GM23248 (cell line): ENCODE measurements around the gene FOXL1. TPM values are rescaled to one million over a fixed set of nuclear protein-coding genes. Genes with fewer than 3 reads are reported as not detected.

Experiments
- DNase-seq: peaks from one replicate; pipeline ENCODE4 v3.0.0-alpha.2; 2015
- H2AFZ ChIP-seq: fragments of 200-600 bp; sonication (generic); 2 replicates; pipeline ENCODE4 v1.6.1; 2016; ENCODE audit warnings: antibody characterized with exemption
- H3F3A ChIP-seq: fragments of 200-600 bp; sonication (generic); 2 replicates; pipeline ENCODE4 v1.6.1; 2016; ENCODE audit warnings: mild to moderate bottlenecking, antibody characterized with exemption, mixed run types; ENCODE audit not compliant: insufficient read depth
- H3K27ac ChIP-seq: fragments of 200-600 bp; sonication (generic); 2 replicates; pipeline ENCODE4 v1.5.1; 2016; ENCODE audit warnings: mild to moderate bottlenecking
- H3K27me3 ChIP-seq: fragments of 200-600 bp; sonication (generic); replicated peaks from 2 replicates; pipeline ENCODE4 v1.6.1; 2016; ENCODE audit warnings: mild to moderate bottlenecking; ENCODE audit not compliant: insufficient read depth
- H3K36me3 ChIP-seq: fragments of 200-600 bp; sonication (generic); 2 replicates; pipeline ENCODE4 v1.6.1; 2016; ENCODE audit warnings: low read depth, mild to moderate bottlenecking
- H3K4me1 ChIP-seq: fragments of 200-600 bp; sonication (generic); 2 replicates; pipeline ENCODE4 v1.6.1; 2016; ENCODE audit warnings: mild to moderate bottlenecking; ENCODE audit not compliant: insufficient read depth
- H3K4me2 ChIP-seq: fragments of 200-600 bp; sonication (generic); one replicate; pipeline ENCODE4 v1.6.1; 2016; ENCODE audit warnings: mild to moderate bottlenecking; ENCODE audit not compliant: unreplicated experiment
- H3K4me3 ChIP-seq: fragments of 200-600 bp; sonication (generic); 2 replicates; pipeline ENCODE4 v1.5.1; 2016; ENCODE audit warnings: mild to moderate bottlenecking
- H3K79me2 ChIP-seq: fragments of 200-600 bp; sonication (generic); 2 replicates; pipeline ENCODE4 v1.6.1; 2016; ENCODE audit warnings: mild to moderate bottlenecking; ENCODE audit not compliant: insufficient read depth
- H3K9ac ChIP-seq: fragments of 200-600 bp; sonication (generic); 2 replicates; pipeline ENCODE4 v1.6.1; 2016; ENCODE audit warnings: mild to moderate bottlenecking
- H3K9me2 ChIP-seq: fragments of 200-600 bp; sonication (generic); 2 replicates; pipeline ENCODE4 v1.6.1; 2016; ENCODE audit warnings: mixed run types, mild to moderate bottlenecking, moderate library complexity; ENCODE audit not compliant: insufficient read depth
- H3K9me3 ChIP-seq: fragments of 200-600 bp; sonication (generic); one replicate; pipeline ENCODE4 v1.6.1; 2017; ENCODE audit warnings: low read depth
- H4K20me1 ChIP-seq: fragments of 200-600 bp; sonication (generic); 2 replicates; pipeline ENCODE4 v1.6.0; 2016; ENCODE audit not compliant: insufficient read depth
- EZH2 ChIP-seq: fragments of 200-600 bp; sonication (generic); IDR thresholded peaks from 2 replicates; pipeline ENCODE4 v1.6.1; 2018; ENCODE audit warnings: antibody characterized with exemption, mild to moderate bottlenecking; ENCODE audit not compliant: insufficient read depth, poor library complexity, severe bottlenecking
- EZH2phosphoT487 ChIP-seq: fragments of 200-600 bp; sonication (generic); IDR thresholded peaks from 2 replicates; pipeline ENCODE4 v1.6.1; 2018; ENCODE audit warnings: antibody characterized with exemption, moderate library complexity, mild to moderate bottlenecking, low read depth; ENCODE audit not compliant: insufficient read depth
- WGBS, 2 experiments: methylation state at CpG; one replicate each; pipeline ENCODE4 v1.1.6; 2015 to 2017; ENCODE audit warnings: low lambda C conversion rate in 2 of 2, low coverage in 1 of 2; ENCODE audit errors: missing lambda C conversion rate in 2 of 2; 5-methylcytosine and 5-hydroxymethylcytosine counted together
- in situ Hi-C: fragments of 300-500 bp; cut with MboI; formaldehyde crosslinking; loops from 2 replicates; pipeline ENCODE4 v1.15.0; 2020
- polyA plus RNA-seq: library from polyadenylated mRNA; unstranded; fragments of >200 nt; fragmentation: Nextera tagmentation; extraction: Ambion mirVana; gene quantifications from 2 replicates; pipeline ENCODE4 v1.2.1, GENCODE V29; 2016
- total RNA-seq: library from RNA; depleted of rRNA; stranded (reverse); fragments of >200 nt; shearing (Covaris generic); gene quantifications from 2 replicates; pipeline ENCODE4 v1.2.3, GENCODE V29; 2014

FOXL1 gene
- total and polyA plus RNA-seq, 2 experiments from 2014 or later: 4.9 to 14.5 TPM

- Histone ChIP-seq H3K4me2 (peak overlapping the region; percentile 92), H3K9me2 (no peaks in the 10 kb centered on the region), H3K9me3 (no peaks in the 10 kb centered on the region), H3K9ac (peak overlapping the region; percentile 95), H3K36me3 (no peaks in the 10 kb centered on the region), H3K4me3 (peak overlapping the region; percentile 90), H3K4me1 (peaks cover 10% of the 10 kb centered on the region), H3K27ac (peak overlapping the region; percentile 55; the same call in 1 of the 2 replicates), H4K20me1 (no peaks in the 10 kb centered on the region), H2AFZ (peak overlapping the region; percentile 95), H3K27me3 (0 out of 2 replicates have a peak, but pooled peaks cover 8% of the 10 kb centered on the region), H3F3A (peaks cover 5% of the 10 kb centered on the region; the same call in 1 of the 2 replicates), H3K79me2 (peaks cover 16% of the 10 kb centered on the region)
- in situ Hi-C loops: no loop called here
- WGBS, 2 experiments: 10 to 11% methylated on average over 17 of the region's 17 CpGs
- peak; percentile 49 for DNase-seq
- no peak for TF ChIP-seq EZH2
- TF ChIP-seq EZH2phosphoT487: no peak
Measured at GRCh38 chr16:86555704-86556075, 22.7 kb upstream of the FOXL1 start.

- Histone ChIP-seq H3K4me2 (no peak overlapping the region), H3K4me1 (peaks cover 10% of the 10 kb centered on the region), H3K27ac (no peak overlapping the region), H3K9ac (no peak overlapping the region), H3K4me3 (no peak overlapping the region), H3K9me3 (no peaks in the 10 kb centered on the region), H4K20me1 (no peaks in the 10 kb centered on the region), H2AFZ (peak overlapping the region; percentile 95), H3K9me2 (no peaks in the 10 kb centered on the region), H3K79me2 (peaks cover 16% of the 10 kb centered on the region), H3F3A (peaks cover 5% of the 10 kb centered on the region; the same call in 1 of the 2 replicates), H3K27me3 (0 out of 2 replicates have a peak, but pooled peaks cover 8% of the 10 kb centered on the region), H3K36me3 (no peaks in the 10 kb centered on the region)
- in situ Hi-C loops: no loop called here
- WGBS, 2 experiments: 86% methylated on average over 5 of the region's 5 CpGs
- DNase-seq: no peak
- no peak for TF ChIP-seq EZH2
- no peak for TF ChIP-seq EZH2phosphoT487
Measured at GRCh38 chr16:86556576-86556975, 21.8 kb upstream of the FOXL1 start.

DNA sequence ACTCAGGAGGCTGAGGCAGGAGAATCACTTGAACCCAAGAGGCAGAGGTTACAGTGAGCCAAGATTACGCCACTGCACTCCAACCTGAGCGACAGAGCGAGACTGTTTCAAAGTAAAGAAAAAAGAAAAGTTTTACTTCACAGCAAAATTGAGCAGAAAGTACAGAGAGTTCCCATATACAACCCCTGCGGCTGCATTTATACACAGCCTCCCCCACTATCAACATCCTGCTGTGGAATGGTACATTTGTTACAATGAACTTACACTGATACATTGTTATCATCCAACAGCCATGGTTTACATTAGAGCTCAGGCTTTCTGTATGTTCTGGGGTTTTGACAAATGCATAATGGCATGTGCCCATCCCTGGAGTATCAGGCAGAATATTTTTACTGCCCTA lies 20.8 kb upstream of the FOXL1 start:
- Histone ChIP-seq H3K4me2 (no peak overlapping the region), H3F3A (peaks cover 5% of the 10 kb centered on the region; the same call in 1 of the 2 replicates), H3K27me3 (0 out of 2 replicates have a peak, but pooled peaks cover 8% of the 10 kb centered on the region), H3K4me3 (no peak overlapping the region), H3K9ac (no peak overlapping the region), H3K79me2 (peaks cover 16% of the 10 kb centered on the region), H2AFZ (no peak overlapping the region), H3K27ac (no peak overlapping the region), H3K36me3 (no peaks in the 10 kb centered on the region), H3K4me1 (peaks cover 10% of the 10 kb centered on the region), H4K20me1 (no peaks in the 10 kb centered on the region), H3K9me3 (no peaks in the 10 kb centered on the region), H3K9me2 (no peaks in the 10 kb centered on the region)
- no peak for TF ChIP-seq EZH2
- TF ChIP-seq EZH2phosphoT487: no peak
- in situ Hi-C loops: no loop called here
- DNase-seq: no peak
- 68 to 75% methylated on average over 4 of the region's 4 CpGs for WGBS, 2 experiments

- no peaks in the 10 kb centered on the region for H3K9me2 ChIP-seq
- no peak overlapping the region for H2AFZ ChIP-seq
- H3K4me1 ChIP-seq: peaks cover 10% of the 10 kb centered on the region
- H3K36me3 ChIP-seq: no peaks in the 10 kb centered on the region
- no peaks in the 10 kb centered on the region for H3K9me3 ChIP-seq
- WGBS, 2 experiments: 60 to 64% methylated on average over 28 of the region's 28 CpGs
- in situ Hi-C loops: no loop called here
- H3K4me3 ChIP-seq: no peak overlapping the region
- H3K9ac ChIP-seq: no peak overlapping the region
- TF ChIP-seq EZH2 (no peak), EZH2phosphoT487 (no peak)
- H4K20me1 ChIP-seq: no peaks in the 10 kb centered on the region
- peaks cover 14% of the 10 kb centered on the region for H3K79me2 ChIP-seq
- H3F3A ChIP-seq: peaks cover 5% of the 10 kb centered on the region; the same call in 1 of the 2 replicates
- no peak overlapping the region for H3K4me2 ChIP-seq
- H3K27me3 ChIP-seq: 0 out of 2 replicates have a peak, but pooled peaks cover 8% of the 10 kb centered on the region
- H3K27ac ChIP-seq: no peak overlapping the region
- DNase-seq: no peak
Measured at GRCh38 chr16:86558355-86559193, 19.8 kb upstream of the FOXL1 start.
